Fibroblast of pulmonary artery (primary cell): Measurements from ENCODE around the gene DNAJC17.

Experiments used
- DNase-seq: peaks from one replicate; pipeline ENCODE4 v3.0.0-alpha.2; 2010; ENCODE audit warnings: low read depth
- H3K4me3 ChIP-seq: replicated peaks from 2 replicates; pipeline ENCODE4 v1.5.1; 2011; ENCODE audit warnings: low read depth, mild to moderate bottlenecking, control low read depth, low read length, moderate library complexity
- TF ChIP-seq, protein P1 (sequence below): IDR thresholded peaks from 2 replicates; pipeline ENCODE4 v1.5.1; 2011; ENCODE audit warnings: mild to moderate bottlenecking, control low read depth, low read length, inconsistent platforms; ENCODE audit errors: missing control alignments

Gene DNAJC17

DNA sequence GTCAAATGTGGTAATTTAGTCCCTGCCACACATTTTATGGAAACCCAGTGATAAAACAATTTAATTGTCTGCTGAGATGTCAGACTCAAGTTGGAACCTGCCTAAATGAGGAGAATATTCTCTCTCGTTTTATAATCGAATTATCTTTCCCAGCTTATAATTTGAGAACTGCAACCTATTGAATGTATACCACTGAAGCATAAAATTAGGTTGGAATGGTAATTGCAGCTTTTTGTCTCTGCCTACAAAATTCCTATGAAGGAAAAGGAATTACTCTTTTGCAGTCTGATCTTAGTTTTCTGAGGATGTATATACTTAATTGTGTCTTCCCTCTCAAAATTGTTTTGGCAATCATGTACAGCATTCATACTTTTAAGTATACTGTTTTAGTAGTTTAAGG is 83.4 kb downstream of the DNAJC17 start:
- DNase-seq = no peak
- no peak overlapping the region for H3K4me3 ChIP-seq
- TF ChIP-seq, protein P1, sequence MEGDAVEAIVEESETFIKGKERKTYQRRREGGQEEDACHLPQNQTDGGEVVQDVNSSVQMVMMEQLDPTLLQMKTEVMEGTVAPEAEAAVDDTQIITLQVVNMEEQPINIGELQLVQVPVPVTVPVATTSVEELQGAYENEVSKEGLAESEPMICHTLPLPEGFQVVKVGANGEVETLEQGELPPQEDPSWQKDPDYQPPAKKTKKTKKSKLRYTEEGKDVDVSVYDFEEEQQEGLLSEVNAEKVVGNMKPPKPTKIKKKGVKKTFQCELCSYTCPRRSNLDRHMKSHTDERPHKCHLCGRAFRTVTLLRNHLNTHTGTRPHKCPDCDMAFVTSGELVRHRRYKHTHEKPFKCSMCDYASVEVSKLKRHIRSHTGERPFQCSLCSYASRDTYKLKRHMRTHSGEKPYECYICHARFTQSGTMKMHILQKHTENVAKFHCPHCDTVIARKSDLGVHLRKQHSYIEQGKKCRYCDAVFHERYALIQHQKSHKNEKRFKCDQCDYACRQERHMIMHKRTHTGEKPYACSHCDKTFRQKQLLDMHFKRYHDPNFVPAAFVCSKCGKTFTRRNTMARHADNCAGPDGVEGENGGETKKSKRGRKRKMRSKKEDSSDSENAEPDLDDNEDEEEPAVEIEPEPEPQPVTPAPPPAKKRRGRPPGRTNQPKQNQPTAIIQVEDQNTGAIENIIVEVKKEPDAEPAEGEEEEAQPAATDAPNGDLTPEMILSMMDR = no peak

DNA sequence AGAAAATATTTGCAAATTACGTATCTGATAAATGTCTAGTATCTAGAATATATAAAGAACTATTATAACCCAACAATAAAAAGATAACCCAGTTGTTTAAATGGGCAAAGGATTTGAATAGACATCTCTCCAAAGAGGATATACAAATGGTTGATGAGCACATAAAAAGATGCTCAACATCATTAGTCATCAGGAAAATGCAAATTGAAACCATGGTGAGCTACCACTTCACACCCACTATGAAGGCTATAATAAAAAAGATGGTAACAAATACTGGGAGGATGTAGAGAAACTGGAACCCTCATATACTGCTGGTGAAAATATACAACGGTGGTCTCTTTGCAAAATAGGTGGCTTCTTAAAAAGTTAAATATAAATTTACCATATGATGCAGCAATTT is 84.3 kb downstream of the DNAJC17 start:
- TF ChIP-seq, protein P1 = no peak
- H3K4me3 ChIP-seq = no peak overlapping the region
- no peak for DNase-seq

DNA sequence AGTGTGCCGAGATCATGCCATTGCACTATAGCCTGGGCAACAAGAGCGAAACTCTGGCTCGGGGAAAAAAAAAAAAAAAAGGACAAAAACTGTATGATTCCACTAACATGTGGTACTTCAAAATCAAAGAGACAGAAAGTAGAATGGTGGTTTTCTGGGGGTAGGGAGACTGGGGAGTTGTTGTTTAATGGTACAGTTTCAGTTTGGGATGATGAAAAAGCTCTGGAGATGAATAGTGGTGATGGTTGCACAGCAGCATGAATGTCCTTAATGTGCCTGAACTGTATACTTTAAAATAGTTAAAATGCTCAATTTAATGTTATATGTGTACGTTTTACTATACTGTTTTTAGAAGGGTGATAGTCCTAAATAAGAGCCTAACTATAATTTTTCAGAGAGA is 84.9 kb downstream of the DNAJC17 start:
- DNase-seq = no peak
- no peak overlapping the region for H3K4me3 ChIP-seq
- TF ChIP-seq, protein P1 = no peak

DNA sequence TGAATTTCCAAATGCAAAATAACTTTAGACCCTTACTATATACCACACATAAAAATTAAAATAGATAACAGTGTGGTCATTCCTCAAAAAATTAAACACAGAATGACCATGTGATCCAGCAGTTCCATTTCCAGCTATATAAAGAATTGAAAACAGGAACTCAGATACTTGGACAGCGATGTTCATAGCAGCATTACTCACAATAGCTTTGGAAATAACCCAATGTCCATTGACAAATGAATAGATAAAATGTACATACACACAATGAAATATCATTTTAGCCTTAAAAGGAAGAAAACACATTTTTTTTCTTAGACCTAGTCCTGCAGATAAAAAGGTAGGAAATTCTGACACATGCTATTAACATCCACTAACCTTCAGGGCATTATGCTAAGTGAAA is 85.6 kb downstream of the DNAJC17 start:
- TF ChIP-seq, protein P1 = no peak
- H3K4me3 ChIP-seq = no peak overlapping the region
- DNase-seq = peak; percentile 65

DNA sequence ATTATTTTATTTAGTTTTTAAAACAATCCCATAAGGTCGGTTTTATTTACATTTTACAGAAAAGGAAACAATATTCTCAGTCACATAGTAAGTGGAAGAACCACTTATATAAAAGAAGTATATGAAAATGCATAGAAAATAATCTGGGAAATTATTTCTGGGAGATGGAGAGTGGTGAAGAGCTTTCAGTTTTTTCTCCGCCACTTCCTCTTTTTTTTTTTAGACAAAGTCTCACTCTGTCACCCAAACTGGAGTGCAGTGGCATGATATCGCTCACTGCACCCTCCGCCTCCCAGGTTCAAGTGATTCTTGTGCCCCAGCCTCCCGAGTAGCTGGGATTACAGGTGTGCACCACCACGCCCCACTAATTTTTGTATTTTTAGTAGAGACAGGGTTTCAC is 91.1 kb downstream of the DNAJC17 start:
- TF ChIP-seq, protein P1 = no peak
- DNase-seq = no peak
- H3K4me3 ChIP-seq = no peak overlapping the region
